IMR-90 (cell line): ENCODE results near the gene GPR152.

ENCODE experiments used
- BHLHE40 ChIP-seq: fragments of 150-350 bp; IDR thresholded peaks from 2 replicates; pipeline ENCODE4 v1.6.1; 2016; ENCODE audit warnings: mild to moderate bottlenecking, low read depth, low read length
- CEBPB ChIP-seq: IDR thresholded peaks from 2 replicates; pipeline ENCODE4 v1.6.1; 2012; ENCODE audit warnings: low read depth, low read length, improper control_type of control experiment
- CHD1 ChIP-seq: IDR thresholded peaks from 2 replicates; pipeline ENCODE4 v1.6.1; 2012; ENCODE audit warnings: low read depth, low read length, improper control_type of control experiment
- MAZ ChIP-seq: IDR thresholded peaks from 2 replicates; pipeline ENCODE4 v1.6.1; 2012; ENCODE audit warnings: low read depth, mild to moderate bottlenecking, low read length, improper control_type of control experiment, moderate library complexity, borderline replicate concordance
- MXI1 ChIP-seq: IDR thresholded peaks from 2 replicates; pipeline ENCODE4 v1.6.1; 2012; ENCODE audit warnings: low read depth, mild to moderate bottlenecking, low read length, moderate library complexity, borderline replicate concordance
- POLR2A ChIP-seq: IDR thresholded peaks from 2 replicates; pipeline ENCODE4 v1.6.1; 2012; ENCODE audit warnings: mild to moderate bottlenecking, low read depth, low read length
- RFX5 ChIP-seq: IDR thresholded peaks from 2 replicates; pipeline ENCODE4 v1.8.0; 2012; ENCODE audit warnings: low read depth, mild to moderate bottlenecking, low read length, moderate library complexity
- SMC3 ChIP-seq: fragments of 150-350 bp; IDR thresholded peaks from 2 replicates; pipeline ENCODE4 v1.6.1; 2016; ENCODE audit warnings: low read depth, mild to moderate bottlenecking, antibody characterized with exemption, low read length, moderate library complexity
- USF2 ChIP-seq: fragments of 150-350 bp; IDR thresholded peaks from 2 replicates; pipeline ENCODE4 v1.6.1; 2017; ENCODE audit warnings: mild to moderate bottlenecking, antibody characterized with exemption, low read length, low read depth
- TF ChIP-seq, protein P1 (sequence below): conservative IDR thresholded peaks from 2 replicates; pipeline ENCODE4 v1.5.1; 2012; ENCODE audit warnings: mild to moderate bottlenecking, low read depth, low read length, improper control_type of control experiment

- no peak for TF ChIP-seq SMC3
- TF ChIP-seq, protein P1, sequence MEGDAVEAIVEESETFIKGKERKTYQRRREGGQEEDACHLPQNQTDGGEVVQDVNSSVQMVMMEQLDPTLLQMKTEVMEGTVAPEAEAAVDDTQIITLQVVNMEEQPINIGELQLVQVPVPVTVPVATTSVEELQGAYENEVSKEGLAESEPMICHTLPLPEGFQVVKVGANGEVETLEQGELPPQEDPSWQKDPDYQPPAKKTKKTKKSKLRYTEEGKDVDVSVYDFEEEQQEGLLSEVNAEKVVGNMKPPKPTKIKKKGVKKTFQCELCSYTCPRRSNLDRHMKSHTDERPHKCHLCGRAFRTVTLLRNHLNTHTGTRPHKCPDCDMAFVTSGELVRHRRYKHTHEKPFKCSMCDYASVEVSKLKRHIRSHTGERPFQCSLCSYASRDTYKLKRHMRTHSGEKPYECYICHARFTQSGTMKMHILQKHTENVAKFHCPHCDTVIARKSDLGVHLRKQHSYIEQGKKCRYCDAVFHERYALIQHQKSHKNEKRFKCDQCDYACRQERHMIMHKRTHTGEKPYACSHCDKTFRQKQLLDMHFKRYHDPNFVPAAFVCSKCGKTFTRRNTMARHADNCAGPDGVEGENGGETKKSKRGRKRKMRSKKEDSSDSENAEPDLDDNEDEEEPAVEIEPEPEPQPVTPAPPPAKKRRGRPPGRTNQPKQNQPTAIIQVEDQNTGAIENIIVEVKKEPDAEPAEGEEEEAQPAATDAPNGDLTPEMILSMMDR: no peak
- TF ChIP-seq MXI1: no peak
- TF ChIP-seq POLR2A: no peak
- TF ChIP-seq BHLHE40: no peak
- TF ChIP-seq MAZ: no peak
- TF ChIP-seq CEBPB: no peak
- TF ChIP-seq USF2: no peak
- no peak for TF ChIP-seq RFX5
- no peak for TF ChIP-seq CHD1
Observed at GRCh38 chr11:67448220-67448609, 4.3 kb downstream of the GPR152 start.
